ENCODE measurements around the gene TFEB. TPM values are rescaled to one million over a fixed set of nuclear protein-coding genes. Genes with fewer than 3 reads are reported as not detected.
"Not testable (repeated sequence)": the region's sequence is repeated elsewhere in the genome, so short reads cannot be mapped to it uniquely, and the experiment has no call there.

Gene TFEB
- total and polyA plus RNA-seq, 4 donors, result 13.3 to 38.4 (median 27.8) TPM

GRCh38 chr6:41767112-41767833 lies 31.9 kb upstream of the TFEB start:
- peak; percentile 91 to 98 (median 95) for DNase-seq
- Histone ChIP-seq H3K36me3 (ENCODE audit: control insufficient read depth in 4 of 4, insufficient read depth in 4 of 4, low read length in 4 of 4) (peaks cover 5 to 22% (median 6%) of the 10 kb centered on the region in 4 donors), H3K4me1 (ENCODE audit: control insufficient read depth in 5 of 5, insufficient read depth in 5 of 5, low read length in 5 of 5) (peaks cover 6 to 37% (median 19%) of the 10 kb centered on the region in 5 donors)

GRCh38 chr6:41766043-41766664 lies 30.7 kb upstream of the TFEB start:
- H3K27ac ChIP-seq (ENCODE audit: low read depth in 1 of 2, low read length in 1 of 2); DNase-seq; H3K27me3 ChIP-seq (ENCODE audit: control insufficient read depth in 3 of 3, insufficient read depth in 3 of 3, low read length in 2 of 3); H3K9me3 ChIP-seq (ENCODE audit: control insufficient read depth in 4 of 4, insufficient read depth in 3 of 4, low read length in 3 of 4); ATAC-seq (ENCODE audit: insufficient read depth, low FRiP score); H3K4me3 ChIP-seq; H3K9ac ChIP-seq (ENCODE audit: insufficient read depth in 1 of 2, low read length in 2 of 2): not testable (repeated sequence)
- Histone ChIP-seq H3K36me3 (ENCODE audit: control insufficient read depth in 4 of 4, insufficient read depth in 4 of 4, low read length in 4 of 4) (peaks cover 0 to 10% (median 0%) of the 10 kb centered on the region in 4 donors), H3K4me1 (ENCODE audit: control insufficient read depth in 5 of 5, insufficient read depth in 5 of 5, low read length in 5 of 5) (peaks cover 6 to 37% (median 19%) of the 10 kb centered on the region in 5 donors)
- WGBS, 2 donors, result 92 to 93% methylated on average over 4 of the region's 4 CpGs

More at GRCh38 chr6:41767112-41767833, 31.9 kb upstream of the TFEB start:
- Histone ChIP-seq H3K4me3 (no peak overlapping the region), H3K9me3 (ENCODE audit: control insufficient read depth in 4 of 4, insufficient read depth in 3 of 4, low read length in 3 of 4) (no peaks in the 10 kb centered on the region), H3K27me3 (ENCODE audit: control insufficient read depth in 3 of 3, insufficient read depth in 3 of 3, low read length in 2 of 3) (no peaks in the 10 kb centered on the region), H3K9ac (ENCODE audit: insufficient read depth in 1 of 2, low read length in 2 of 2) (peak overlapping the region in 1 of 2 donors; percentile 68), H3K27ac (ENCODE audit: low read depth in 1 of 2, low read length in 1 of 2) (peak overlapping the region; percentile 24 to 66)
- 29 to 49% methylated on average over 12 of the region's 12 CpGs for WGBS, 2 donors
- no peak for ATAC-seq (ENCODE audit: insufficient read depth, low FRiP score)
- TF ChIP-seq CTCF (IDR thresholded peaks at IDR 0.05; ENCODE audit: control extremely low read depth, extremely low read depth), result no peak

GRCh38 chr6:41763470-41763869 lies 28.1 kb upstream of the TFEB start:
- DNase-seq, result peak; percentile 58 to 72 (median 70)
- 22 to 24% methylated on average over 2 of the region's 2 CpGs for WGBS, 2 donors

More at GRCh38 chr6:41763470-41763869, 28.1 kb upstream of the TFEB start:
- H3K9me3 ChIP-seq (ENCODE audit: control insufficient read depth in 4 of 4, insufficient read depth in 3 of 4, low read length in 3 of 4), result no peaks in the 10 kb centered on the region
- ATAC-seq (ENCODE audit: insufficient read depth, low FRiP score), result no peak
- no peak overlapping the region for H3K9ac ChIP-seq (ENCODE audit: insufficient read depth in 1 of 2, low read length in 2 of 2)
- H3K27ac ChIP-seq (ENCODE audit: low read depth in 1 of 2, low read length in 1 of 2), result no peak overlapping the region
- TF ChIP-seq CTCF (IDR thresholded peaks at IDR 0.05; ENCODE audit: control extremely low read depth, extremely low read depth), result no peak
- peaks cover 6 to 29% (median 19%) of the 10 kb centered on the region in 5 donors for H3K4me1 ChIP-seq (ENCODE audit: control insufficient read depth in 5 of 5, insufficient read depth in 5 of 5, low read length in 5 of 5)
- no peaks in the 10 kb centered on the region for H3K36me3 ChIP-seq (ENCODE audit: control insufficient read depth in 4 of 4, insufficient read depth in 4 of 4, low read length in 4 of 4)
- H3K27me3 ChIP-seq (ENCODE audit: control insufficient read depth in 3 of 3, insufficient read depth in 3 of 3, low read length in 2 of 3), result no peaks in the 10 kb centered on the region
- no peak overlapping the region for H3K4me3 ChIP-seq

Data from lung (tissue), 12 donors.